IMR-90 (cell line): Measurements from ENCODE around the gene ROCK2. TPM values are rescaled to one million over a fixed set of nuclear protein-coding genes. Genes with fewer than 3 reads are reported as not detected.

ENCODE experiments used
- ELK1 ChIP-seq: fragments of 150-350 bp; IDR thresholded peaks from 2 replicates; pipeline ENCODE4 v1.6.1; 2016; ENCODE audit warnings: low read depth, mild to moderate bottlenecking, low read length, moderate library complexity, borderline replicate concordance
- polyA plus RNA-seq, 3 experiments: library from polyadenylated mRNA; depleted of rRNA; stranded (reverse); fragments of >200 nt; gene quantifications; 2 replicates each; pipeline ENCODE4 v1.2.3, GENCODE V29; 2012; ENCODE audit warnings: low replicate concordance in 1 of 3
- total RNA-seq: library from RNA; depleted of rRNA; stranded (reverse); fragments of >200 nt; gene quantifications from 2 replicates; pipeline ENCODE4 v1.2.3, GENCODE V29; 2012

The ROCK2 gene
- total and polyA plus RNA-seq, 2 of the 4 experiments (the other 2 are of a cell fraction), result 9.0 to 28.3 TPM

GRCh38 chr2:11371092-11371937 lies 26.9 kb upstream of the ROCK2 start (continued):
- no peak for TF ChIP-seq ELK1
